ENCODE results near the gene MARK3.

The MARK3 gene

DNA sequence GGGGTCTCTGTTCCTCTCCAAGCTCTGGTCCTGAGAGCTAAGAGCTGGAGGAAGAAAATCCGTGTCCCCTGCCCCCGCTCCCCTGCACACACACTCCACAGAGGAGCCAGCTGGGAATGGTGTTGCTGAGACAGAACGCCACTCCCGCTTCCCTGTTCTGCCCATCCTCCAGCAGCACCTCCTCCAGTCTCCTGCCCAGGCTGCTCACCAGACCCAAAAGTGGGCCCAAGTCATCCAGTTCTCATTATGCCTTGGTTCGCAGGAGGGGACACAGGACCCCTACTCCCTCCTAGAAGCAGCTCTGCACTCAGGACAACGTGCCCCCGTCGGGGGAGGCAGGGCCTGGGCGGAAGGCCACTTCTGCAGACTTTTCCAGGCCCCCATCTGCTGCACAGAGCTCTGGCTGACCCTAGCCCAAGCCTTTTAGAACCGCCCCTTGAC lies 143.0 kb downstream of the MARK3 start:
- DNase-seq = no peak

DNA sequence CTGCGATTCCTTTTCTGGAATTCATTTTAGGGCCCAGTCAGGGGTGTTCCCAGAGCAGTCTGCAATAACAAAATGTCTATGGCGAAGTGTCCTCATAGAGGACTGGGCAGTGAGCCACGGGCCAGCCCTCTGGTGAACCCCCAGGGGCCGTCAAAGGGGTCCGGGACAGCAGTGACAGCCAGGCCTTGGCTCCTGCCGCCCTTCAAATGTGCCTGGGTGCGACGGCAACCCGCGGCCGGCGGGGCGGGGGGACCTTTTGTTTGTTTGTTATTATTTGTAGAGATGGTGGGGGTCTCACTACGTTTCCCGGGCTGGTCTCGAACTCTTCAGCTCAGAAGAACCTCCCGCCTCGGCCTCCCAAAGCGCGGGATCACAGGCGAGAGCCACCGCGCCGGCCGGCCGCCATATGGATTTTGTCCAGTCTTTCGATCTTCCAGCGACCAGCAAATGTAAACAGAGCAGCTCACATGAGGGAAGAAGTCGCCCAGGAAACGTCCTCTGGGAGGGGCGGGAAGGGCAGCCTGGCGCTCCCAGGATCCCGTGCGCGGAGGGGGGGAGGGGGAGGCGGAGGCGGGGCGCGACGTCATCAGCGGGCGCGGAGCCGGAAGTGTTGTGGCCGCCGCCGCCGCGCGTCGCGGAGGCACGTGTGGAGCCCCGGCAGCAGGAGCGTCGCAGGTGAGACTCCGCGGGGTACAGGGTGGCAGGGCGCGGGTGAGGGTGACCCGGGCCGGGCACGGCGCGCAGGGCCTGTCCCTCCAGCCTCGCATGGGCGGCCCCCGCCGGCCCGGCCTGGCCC lies 143.6 kb downstream of the MARK3 start, which contains the start of gene TRMT61A:
TSS of gene TRMT61A (plus strand) at position 610 of the 796 bp plus-strand sequence. CDS start 783 bp downstream, outside the sequence.
- peak; percentile 68 for DNase-seq

DNA sequence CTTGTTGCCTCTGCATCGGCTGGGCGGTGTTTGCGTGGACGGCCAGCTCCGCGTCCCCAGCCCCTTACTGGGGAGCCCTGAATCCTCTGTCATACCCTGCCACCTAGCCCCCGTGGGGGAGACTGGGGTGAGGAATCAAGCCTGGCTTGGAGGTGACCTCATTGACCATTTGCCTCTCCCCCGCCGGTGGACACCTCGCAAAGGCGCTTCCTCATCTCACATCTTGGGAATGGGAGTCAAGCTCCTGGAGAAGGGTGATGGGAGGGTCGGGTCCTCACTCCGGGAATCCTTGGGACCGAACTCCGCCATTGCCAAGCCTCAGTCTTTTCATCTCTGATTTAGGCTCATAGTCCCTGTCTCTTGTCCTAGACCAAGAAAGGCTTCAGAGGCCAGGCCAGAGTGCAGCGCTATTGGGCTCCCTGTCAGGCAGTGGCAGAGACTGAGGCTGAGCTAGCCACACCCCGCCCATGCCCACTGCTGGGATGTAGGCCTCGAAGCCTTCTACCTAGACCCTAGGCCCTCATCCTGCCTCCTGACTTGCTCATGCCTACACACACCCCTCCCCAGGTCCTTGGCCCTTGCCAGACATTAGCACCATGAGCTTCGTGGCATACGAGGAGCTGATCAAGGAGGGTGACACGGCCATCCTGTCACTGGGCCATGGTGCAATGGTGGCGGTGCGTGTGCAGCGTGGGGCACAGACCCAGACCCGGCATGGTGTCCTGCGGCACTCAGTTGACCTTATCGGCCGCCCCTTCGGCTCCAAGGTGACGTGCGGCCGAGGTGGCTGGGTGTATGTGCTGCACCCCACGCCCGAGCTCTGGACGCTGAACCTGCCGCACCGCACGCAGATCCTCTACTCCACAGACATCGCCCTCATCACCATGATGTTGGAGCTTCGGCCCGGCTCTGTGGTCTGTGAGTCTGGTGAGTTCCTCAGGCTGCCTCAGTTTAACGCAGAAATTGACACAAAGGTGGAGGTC lies 144.5 kb downstream of the MARK3 start:
- no peak for DNase-seq

DNA sequence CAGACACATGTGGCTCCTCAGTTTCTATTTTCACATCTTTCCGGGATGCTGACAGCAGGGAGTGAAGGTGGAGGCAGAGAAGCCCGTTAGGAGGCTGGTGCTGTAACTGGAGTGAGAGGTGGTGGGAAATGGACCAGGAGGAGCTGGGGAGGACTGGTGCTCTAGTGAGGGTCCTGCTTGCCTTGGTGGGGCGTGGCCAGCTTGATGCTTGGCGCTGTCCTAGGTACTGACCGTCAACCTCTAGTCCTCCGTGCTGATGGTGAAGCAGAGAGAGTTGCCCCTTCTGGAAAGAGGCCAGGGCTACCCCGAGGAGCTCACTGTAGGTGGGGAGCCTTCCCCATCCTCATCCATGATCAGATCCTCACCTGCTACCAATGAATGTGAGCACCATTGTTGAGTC lies 145.2 kb downstream of the MARK3 start:
- DNase-seq = no peak

DNA sequence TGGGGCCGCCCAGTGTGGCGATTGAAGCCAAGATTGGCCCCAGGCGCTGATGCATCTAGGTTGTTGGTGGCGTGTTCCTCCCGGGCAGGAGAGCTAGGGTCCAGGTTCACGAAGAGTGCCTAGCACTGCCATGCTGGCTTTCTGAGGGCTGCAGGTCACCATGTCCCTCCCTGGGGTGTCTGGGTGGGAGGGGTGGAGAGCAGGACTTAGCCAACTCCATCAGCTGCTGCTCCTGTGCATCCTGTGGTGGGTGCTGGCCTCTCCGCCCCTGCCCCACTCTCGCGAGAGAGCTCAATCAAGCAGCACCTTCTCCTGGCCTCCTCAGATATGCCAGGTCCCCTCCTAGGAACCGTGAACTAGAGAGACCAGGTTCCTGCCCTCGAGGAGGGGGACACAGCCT lies 145.6 kb downstream of the MARK3 start:
- no peak for DNase-seq

DNA sequence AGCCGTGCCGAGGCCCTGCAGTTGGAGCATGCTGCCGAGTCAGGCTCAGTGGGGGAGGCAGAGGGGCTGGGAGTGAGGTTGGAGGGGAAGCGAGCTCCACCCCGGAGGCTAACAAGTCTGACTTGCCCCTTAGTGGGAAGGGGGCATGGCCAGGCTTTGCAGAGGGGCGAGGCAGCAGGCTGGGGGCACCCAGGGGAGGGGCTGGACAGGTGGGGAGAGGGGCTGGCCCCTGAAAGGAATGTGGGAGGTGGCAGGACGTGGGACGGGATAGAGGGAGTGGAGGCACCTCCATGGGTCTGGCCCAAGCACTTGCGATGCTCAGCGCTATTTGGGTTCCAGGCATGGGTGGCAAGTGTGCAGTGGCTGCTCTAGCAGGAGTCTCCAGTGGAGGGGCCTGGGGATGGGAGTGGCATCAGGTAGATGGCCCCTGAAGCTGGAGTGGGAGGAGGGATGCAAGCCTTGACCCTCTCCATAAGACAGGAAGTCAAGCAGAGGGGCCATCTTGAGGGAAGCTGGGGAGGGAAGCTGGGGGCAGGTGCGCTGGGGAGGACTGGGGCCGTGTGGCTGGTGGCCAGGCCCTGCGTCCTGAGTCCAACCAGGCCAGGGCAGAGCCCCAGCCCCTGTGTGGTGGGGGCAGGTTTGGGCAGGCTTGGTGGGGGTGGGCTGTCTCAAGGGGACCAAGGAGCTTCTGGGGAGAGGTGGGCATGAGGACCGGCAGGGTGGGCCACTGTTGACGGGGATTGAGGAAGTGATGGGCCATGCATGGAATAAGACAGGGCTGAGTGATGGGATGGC lies 146.4 kb downstream of the MARK3 start:
- DNase-seq = no peak

DNA sequence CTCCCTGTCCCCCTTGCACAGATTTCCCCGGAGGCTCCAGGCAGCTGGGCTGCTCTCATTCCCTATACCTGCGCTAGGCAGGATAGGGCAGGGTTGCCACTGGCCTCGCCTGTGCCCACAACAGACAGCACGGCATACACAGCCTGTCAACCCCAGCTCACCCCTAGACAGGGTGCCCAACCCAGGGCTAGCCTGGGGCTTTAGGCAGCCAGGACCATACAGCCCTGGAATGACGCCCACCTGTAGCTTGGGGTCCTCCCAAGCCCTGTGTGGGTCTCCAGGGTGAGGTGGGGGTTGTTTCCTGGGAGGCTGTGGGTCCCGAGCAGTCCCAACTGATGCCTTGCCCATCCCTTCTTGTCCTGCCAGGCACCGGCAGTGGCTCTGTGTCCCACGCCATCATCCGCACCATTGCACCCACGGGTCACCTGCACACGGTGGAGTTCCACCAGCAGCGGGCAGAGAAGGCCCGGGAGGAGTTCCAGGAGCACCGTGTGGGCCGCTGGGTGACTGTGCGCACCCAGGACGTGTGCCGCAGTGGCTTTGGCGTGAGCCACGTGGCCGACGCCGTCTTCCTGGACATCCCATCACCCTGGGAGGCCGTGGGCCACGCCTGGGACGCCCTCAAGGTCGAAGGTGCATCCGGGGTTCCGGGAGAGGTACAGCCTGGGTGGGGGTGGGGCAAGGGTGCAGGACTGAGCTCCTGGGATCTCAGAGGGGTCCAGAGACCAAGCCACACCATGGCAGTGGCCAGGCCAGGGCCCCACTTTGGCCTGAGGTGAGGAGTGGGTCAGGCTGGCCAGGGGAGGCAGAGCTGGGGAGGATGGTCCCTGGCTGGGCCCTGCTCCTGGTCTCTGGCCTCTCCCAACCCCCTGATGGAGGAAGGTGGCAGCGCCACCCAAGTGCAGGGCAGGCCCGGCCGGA lies 147.3 kb downstream of the MARK3 start:
- DNase-seq = no peak

DNA sequence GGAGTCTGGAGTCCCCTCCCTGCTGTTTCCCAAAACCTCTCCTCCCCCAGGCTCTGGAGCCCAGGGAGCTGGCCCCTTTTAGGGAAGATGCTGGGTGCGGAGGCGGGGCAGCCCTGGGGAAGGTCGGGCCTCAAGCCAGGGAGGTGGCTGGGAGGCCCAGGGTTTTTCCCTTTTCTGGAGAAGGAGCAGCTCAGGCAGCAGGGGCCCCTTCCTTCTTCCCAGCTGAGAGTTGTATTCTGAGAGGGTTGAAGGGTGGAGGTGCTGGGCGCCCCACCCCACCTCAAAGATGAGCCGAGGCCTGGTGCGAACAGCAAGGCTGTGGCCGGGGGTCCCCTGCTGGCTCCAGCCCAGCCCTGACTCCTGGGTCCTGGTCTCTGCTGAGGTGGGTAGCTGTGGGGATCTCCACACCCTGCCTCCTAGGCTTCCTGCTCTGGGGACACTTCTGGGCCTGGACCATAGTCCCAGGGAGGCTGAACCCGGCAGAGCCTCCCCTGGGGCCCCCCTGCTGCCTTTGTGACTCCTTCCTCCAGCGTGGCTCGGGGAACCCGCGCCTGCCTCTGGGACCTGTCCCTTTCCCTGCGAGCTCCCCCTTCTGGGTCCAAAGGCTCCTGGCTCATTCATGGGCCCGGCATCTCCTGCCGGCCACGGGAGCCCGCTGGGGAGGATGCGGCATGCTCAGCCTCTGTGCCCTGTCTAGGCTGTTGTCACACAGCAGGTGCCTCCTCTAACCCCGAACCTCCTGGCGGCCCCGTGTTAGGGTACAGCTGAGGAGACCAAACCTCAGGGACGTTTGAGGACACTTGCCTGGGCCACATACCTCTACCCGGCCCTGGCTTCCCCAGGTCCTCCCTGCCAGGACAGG lies 148.2 kb downstream of the MARK3 start:
- no peak for DNase-seq

DNA sequence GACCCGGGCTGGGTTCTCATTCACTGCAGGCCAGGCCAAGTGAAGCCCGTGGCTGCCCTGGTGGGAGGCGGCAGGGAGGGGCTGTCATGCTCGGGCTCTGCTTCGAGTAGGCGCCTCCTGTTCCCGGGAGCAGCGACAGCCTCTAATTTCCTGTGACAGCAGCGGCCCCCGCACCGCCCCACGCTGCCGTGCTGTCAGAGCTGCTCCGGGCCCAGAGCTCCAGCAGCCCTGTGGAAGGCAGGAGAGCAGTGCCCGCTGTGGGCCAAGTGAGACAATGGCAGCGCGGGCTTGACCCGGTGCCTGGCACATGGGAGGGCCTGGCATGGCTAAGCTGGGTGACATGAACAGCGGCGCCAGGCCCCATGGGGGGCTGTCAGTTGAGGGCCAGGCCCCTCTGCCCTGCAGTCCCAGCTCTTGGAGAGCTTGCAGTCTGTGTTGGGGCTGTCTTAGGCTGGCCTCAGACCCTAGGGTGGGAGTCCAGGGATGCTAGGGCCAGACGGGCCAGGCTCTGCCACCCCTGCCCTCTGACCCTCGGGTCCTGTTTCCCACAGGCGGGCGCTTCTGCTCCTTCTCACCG lies 148.9 kb downstream of the MARK3 start:
- no peak for DNase-seq

DNA sequence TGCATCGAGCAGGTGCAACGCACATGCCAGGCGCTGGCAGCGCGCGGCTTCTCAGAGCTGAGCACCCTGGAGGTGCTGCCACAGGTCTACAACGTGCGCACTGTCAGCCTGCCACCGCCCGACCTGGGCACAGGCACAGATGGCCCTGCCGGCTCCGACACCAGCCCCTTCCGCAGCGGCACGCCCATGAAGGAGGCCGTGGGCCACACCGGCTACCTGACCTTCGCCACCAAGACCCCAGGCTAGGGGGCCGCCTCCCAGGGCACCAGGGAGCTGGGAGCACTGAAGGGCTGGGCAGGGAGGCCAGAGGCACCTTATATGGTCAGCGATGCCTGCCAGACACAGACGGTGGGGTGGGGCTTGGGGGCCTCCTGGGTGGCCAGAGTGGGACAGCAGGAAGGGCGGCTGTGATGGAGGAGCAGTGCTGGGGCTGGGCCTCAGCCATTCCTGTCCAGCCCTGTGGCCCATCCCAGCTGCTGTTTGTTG lies 149.4 kb downstream of the MARK3 start:
- no peak for DNase-seq

DNA sequence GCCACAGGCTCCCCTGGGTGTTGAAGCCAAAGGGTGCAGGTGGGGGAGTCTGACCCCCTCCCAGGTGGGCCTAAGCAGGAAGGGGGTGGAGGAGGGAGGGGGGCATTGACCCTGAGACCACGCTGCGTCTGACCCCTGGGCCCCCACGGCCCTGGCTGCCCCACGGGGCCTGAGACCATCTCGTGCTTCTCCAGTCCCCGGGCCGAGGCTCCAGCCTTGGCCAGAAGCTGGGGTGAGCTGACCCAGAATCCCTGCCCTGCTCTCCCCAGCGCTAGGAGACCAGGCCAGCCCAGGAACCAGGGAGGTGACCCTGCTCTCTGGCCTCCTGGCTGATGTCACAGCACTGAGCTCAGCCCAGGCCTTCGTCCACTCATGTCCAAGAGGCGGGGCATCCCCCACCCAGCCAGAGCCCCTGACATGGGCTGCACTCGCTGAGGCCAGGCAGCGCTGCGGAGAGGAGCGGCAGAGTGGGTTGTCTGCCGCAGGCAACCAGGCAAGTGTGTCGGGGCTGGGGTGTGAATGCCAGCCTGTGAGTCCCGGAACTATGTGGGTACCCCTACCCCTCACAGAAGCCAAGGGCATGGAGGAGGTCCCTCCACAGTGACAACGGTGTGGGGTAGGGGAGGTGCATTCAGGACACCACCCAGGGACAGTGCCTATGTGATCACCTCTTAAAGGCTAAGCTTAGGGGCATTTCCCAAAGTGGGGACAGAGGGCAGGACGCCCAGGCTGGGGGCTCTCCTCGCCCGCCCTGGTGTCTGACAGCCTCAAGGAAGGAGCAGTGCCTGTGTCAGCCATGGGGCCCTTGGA lies 150.1 kb downstream of the MARK3 start:
- DNase-seq = no peak

DNA sequence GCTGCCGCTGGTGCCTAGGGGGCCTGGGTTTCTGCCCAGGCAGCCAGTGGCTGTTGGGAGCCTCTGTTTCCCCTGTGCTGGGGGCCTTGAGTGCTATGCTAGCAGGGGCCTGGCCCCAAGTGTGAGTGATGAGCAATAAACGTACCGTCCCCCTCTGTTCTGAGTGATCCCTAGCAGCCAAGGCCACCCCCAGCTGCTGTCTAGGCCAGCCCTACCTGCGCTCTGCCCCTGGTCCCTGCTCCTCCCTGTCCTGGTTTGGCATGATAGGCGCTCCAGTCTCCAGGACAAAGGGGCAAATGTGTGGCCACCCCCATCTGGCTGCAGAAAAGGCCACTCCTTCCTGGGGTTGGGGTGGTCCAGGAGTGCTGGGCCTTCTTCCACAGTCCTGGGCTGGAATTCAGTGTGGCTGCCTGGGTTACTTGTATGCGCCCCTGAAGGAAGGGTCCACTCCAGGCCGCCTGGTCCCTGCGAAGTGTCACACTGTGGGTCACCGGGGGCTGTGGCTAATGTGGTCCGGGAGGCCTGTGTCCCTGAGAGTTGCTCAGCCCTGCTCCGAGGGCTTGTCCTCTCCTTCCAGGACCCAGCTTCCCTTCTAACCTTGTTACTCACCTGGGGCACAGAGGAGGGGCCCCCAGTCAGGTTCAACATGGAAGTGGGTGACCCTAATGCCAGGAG lies 150.8 kb downstream of the MARK3 start:
- no peak for DNase-seq

DNA sequence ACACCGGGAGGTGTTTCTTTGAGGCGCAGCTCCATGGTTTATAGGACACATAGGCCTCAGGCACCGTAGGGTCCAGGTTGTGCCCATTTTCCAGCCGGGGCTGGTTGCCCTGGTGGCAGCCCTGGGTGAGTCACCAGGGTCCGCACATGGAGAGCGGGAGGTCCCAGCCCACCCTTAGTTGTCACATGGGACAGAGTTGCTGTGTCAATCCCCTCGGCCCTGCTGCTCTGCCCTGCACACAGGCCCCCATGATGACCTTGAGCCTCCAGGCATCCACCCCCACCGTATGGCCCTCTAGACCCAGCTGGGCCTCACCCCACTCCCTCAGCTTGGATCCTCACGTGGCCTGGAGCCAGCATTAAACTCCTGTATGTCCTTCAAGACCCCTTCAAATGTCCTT lies 151.5 kb downstream of the MARK3 start:
- no peak for DNase-seq

DNA sequence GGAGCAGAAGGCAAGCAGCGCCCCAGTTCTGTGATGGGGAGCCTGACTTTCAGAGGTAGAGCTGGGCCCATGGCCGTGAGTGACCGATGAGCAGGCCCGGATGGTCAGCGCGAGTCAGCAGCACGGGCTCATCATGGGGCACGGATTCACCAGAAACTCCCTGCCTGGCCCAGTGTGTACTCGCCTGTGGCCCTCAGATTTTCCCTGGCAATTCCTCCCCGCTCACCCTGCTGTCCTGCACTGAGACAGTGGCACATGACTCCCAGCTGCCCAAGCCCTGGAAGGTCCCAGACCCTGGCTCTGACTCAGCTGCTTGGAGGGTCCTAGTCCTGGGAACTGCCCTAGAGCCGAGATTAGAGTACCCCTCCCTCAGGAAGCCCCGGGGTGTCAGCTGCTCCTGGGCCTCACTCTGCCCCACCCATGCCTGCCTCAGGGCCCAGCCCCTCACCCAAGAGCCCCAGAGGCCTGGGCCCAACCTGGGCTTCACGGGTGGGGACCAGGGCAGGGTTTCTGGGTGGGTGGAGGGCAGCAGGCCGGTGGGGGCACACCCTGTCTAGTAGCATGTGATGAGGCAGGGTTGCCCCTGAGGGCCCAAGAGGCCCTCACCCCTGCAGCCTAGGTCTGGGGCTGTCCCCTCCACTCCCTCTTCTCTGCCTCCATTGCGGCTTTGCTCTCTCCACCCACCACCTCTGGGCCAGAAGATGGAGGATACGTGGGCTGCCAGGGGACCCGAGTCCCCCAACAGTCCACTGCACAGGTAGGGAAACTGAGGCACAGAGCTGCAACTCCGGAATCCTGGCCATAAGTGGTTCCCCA lies 152.2 kb downstream of the MARK3 start:
- DNase-seq = no peak

DNA sequence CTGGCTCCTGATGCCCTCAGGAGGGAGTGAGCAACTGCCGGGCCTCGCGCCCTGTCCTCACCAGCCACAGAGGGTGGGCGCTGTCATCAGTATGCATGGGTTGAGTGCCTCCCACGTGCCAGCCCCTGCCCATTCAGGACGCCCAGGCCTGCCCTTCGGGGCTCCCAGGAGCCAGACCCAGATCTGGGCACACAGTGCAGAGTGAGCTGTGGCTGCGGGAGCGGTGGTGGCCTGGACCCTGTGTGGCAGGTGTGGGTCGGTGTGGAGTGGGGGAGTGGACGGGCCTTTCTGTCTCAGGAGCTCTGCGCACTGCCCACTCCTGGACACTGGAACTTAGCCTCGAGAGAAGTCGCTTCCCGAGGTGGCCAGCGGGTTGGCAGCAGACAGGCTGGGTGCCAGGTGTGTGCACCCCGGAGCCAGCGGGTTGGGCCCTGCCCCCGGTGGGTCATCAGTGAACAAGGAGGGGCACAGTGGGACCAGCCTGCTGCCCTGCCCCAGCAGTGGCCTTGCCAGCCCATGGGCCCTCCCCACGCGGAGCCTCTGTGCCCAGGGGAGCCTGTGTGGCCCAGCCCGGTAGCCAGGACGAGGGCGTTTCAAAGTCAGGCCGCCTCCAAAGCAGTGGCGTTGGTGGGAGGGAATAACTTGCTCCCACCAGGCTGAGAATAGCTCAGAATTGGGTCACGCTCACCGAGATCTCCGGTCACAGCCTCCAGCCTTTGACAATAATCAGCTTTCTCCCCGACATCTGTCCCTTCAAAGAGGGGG lies 153.3 kb downstream of the MARK3 start:
- DNase-seq = no peak

DNA sequence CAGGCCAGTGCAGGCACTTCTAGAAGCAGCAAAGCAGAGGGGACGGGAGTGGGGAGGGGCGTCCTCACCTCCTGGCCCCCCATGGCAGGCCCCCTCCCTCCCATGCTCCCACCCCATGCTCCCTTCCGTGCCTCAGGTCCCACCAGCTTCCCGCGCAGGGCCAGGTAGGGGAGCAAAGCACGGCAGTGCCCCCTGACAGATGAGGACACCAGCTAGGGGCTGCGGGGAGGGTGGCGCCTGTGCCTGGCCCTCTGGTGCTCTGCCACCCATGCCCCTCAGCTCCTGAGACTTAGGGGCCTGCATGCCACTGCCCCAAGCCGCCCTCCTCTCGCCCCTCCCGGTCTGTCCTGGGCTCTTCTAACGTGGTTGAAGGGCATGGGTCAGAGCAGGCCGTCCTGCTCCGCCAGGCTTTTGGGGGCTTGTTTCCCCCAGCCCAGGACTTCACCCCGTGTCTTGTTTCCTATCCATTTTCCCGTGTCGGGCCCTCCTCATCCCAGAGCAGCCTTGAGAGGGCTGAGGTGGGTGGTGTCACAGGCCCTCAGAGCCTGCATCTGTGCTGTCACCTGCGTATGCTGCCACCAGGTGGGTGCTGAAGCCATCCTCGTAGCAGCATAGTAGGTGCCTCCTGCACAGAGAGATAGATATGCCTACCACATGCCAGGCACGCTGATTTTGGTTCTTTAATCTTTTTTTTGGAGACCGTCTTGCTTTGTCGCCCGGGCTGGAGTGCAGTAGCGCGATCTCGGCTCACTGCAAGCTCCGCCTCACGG lies 154.0 kb downstream of the MARK3 start:
- DNase-seq = no peak
